H1 (cell line): ENCODE measurements around the gene EPHA6. TPM values are rescaled to one million over a fixed set of nuclear protein-coding genes. Genes with fewer than 3 reads are reported as not detected.

Experiments
- CTCF ChIA-PET: fragments of 300-600 bp; sonication (Branson Sonifier 250); formaldehyde crosslinking; loops from one replicate; lab custom pipeline; 2021; ENCODE audit not compliant: partially characterized antibody; lab: Charles Lee
- POLR2A ChIA-PET: fragments of 300-600 bp; sonication (Branson Sonifier 250); formaldehyde crosslinking; loops from one replicate; lab custom pipeline; 2021; ENCODE audit warnings: inconsistent platforms; ENCODE audit not compliant: partially characterized antibody; lab: Charles Lee
- DNase-seq, 2 experiments: peaks; one replicate each; pipeline versions ENCODE4 v3.0.0 to v3.0.0-alpha.2; 2010 to 2022; ENCODE audit warnings: low spot score in 2 of 2, low read depth in 1 of 2, mixed read lengths in 1 of 2
- FAIRE-seq: peaks from 2 replicates; lab custom pipeline; 2011; peaks lifted over from hg19 to GRCh38; lab: Jason Lieb, UNC
- H2AFZ ChIP-seq: 2 replicates; pipeline ENCODE4 v1.8.1; 2012; ENCODE audit warnings: low read length, inconsistent platforms
- H2AK5ac ChIP-seq: 2 replicates; pipeline ENCODE4 v1.6.1; 2013; ENCODE audit warnings: low read depth, low read length
- H2BK120ac ChIP-seq: replicated peaks from 2 replicates; pipeline ENCODE3; 2013; ENCODE audit warnings: low read depth, low read length, inconsistent platforms
- H2BK12ac ChIP-seq: 2 replicates; pipeline ENCODE4 v1.6.1; 2013; ENCODE audit warnings: low read depth, low read length
- H2BK15ac ChIP-seq: 2 replicates; pipeline ENCODE4 v1.6.1; 2013; ENCODE audit warnings: low read length
- H2BK20ac ChIP-seq: 2 replicates; pipeline ENCODE4 v1.6.1; 2013; ENCODE audit warnings: low read length
- H2BK5ac ChIP-seq: 2 replicates; pipeline ENCODE4 v1.6.1; 2013; ENCODE audit warnings: low read depth, low read length
- H3K14ac ChIP-seq: 2 replicates; pipeline ENCODE4 v1.6.1; 2013; ENCODE audit warnings: inconsistent platforms; ENCODE audit not compliant: insufficient read length
- H3K18ac ChIP-seq: 2 replicates; pipeline ENCODE4 v1.6.1; 2013; ENCODE audit warnings: low read length; ENCODE audit errors: extremely low read depth
- H3K23ac ChIP-seq: 2 replicates; pipeline ENCODE4 v1.6.1; 2013; ENCODE audit warnings: inconsistent platforms; ENCODE audit not compliant: insufficient read length
- H3K23me2 ChIP-seq: 2 replicates; pipeline ENCODE4 v1.6.1; 2013; ENCODE audit warnings: low read depth, low read length
- H3K27ac ChIP-seq: 2 replicates; pipeline ENCODE4 v1.6.1; 2011; ENCODE audit warnings: low read depth, low read length, inconsistent platforms
- H3K27me3 ChIP-seq, 4 experiments: replicated peaks in 1 of 4; 1 replicate in 1 of 4; 2 replicates in 3 of 4; pipeline versions ENCODE4 v1.6.1 to v1.8.1; 2011 to 2013; ENCODE audit warnings: low read length in 3 of 4, mild to moderate bottlenecking in 3 of 4, inconsistent platforms in 2 of 4, mixed read lengths in 2 of 4, moderate library complexity in 1 of 4; ENCODE audit not compliant: control insufficient read depth in 3 of 4, insufficient read depth in 3 of 4; ENCODE audit errors: extremely low read depth in 1 of 4
- H3K36me3 ChIP-seq, 4 experiments: 2 replicates each; pipeline versions ENCODE4 v1.6.1 to v1.8.1; 2011 to 2013; ENCODE audit warnings: mild to moderate bottlenecking in 4 of 4, low read length in 3 of 4, moderate library complexity in 2 of 4, control low read depth in 1 of 4, inconsistent platforms in 1 of 4; ENCODE audit not compliant: insufficient read depth in 4 of 4, control insufficient read depth in 2 of 4
- H3K4ac ChIP-seq: replicated peaks from 2 replicates; pipeline ENCODE3; 2013; ENCODE audit warnings: low read length, low read depth, mixed read lengths, inconsistent platforms; ENCODE audit not compliant: insufficient read length
- H3K4me1 ChIP-seq, 4 experiments: replicated peaks in 1 of 4; 1 replicate in 1 of 4; 2 replicates in 3 of 4; pipeline versions ENCODE4 v1.6.1 to v1.8.1; 2011 to 2013; ENCODE audit warnings: low read length in 3 of 4, inconsistent platforms in 2 of 4, mixed read lengths in 1 of 4; ENCODE audit not compliant: insufficient read depth in 4 of 4, control insufficient read depth in 3 of 4
- H3K4me2 ChIP-seq, 2 experiments: 2 replicates each; pipeline versions ENCODE4 v1.6.1 to v1.8.1; 2011 to 2013; ENCODE audit warnings: low read depth in 2 of 2, low read length in 2 of 2, control low read depth in 1 of 2, inconsistent platforms in 1 of 2, mild to moderate bottlenecking in 1 of 2; ENCODE audit not compliant: insufficient read depth in 1 of 2
- H3K4me3 ChIP-seq, 4 experiments: fragments of 200-600, 300-600 bp in 1 of 4; sonication (generic), shearing (Covaris generic), sonication (Bioruptor Twin) in 1 of 4; 2 replicates each; pipeline versions ENCODE4 v1.5.1 to v1.8.1; 2011 to 2016; ENCODE audit warnings: low read length in 4 of 4, low read depth in 3 of 4, control low read depth in 2 of 4, inconsistent platforms in 2 of 4, mild to moderate bottlenecking in 2 of 4, mixed read lengths in 1 of 4, moderate library complexity in 1 of 4; ENCODE audit not compliant: insufficient read depth in 2 of 4; ENCODE audit errors: extremely low read depth in 1 of 4
- H3K56ac ChIP-seq: replicated peaks from 2 replicates; pipeline ENCODE3; 2013; ENCODE audit warnings: low read depth, mild to moderate bottlenecking, mixed read lengths, low read length, inconsistent platforms; ENCODE audit not compliant: insufficient read length
- H3K79me1 ChIP-seq: 2 replicates; pipeline ENCODE4 v1.6.1; 2013; ENCODE audit warnings: low read depth, low read length, control low read depth
- H3K79me2 ChIP-seq, 2 experiments: 2 replicates each; pipeline versions ENCODE4 v1.6.1 to v1.8.1; 2012 to 2013; ENCODE audit warnings: low read length in 2 of 2, mild to moderate bottlenecking in 2 of 2, inconsistent platforms in 1 of 2; ENCODE audit not compliant: insufficient read depth in 2 of 2, control insufficient read depth in 1 of 2
- H3K9ac ChIP-seq, 4 experiments: replicated peaks in 1 of 4; 1 replicate in 1 of 4; 2 replicates in 3 of 4; pipeline versions ENCODE4 v1.6.1 to v1.8.1; 2011 to 2013; ENCODE audit warnings: low read depth in 3 of 4, low read length in 3 of 4, control low read depth in 2 of 4, mild to moderate bottlenecking in 2 of 4, moderate library complexity in 2 of 4, inconsistent platforms in 1 of 4; ENCODE audit errors: extremely low read depth in 1 of 4
- H3K9me3 ChIP-seq, 2 experiments: 2 replicates each; pipeline versions ENCODE4 v1.6.1 to v1.8.1; 2012 to 2013; ENCODE audit warnings: mild to moderate bottlenecking in 2 of 2, moderate library complexity in 2 of 2, control low read depth in 1 of 2, inconsistent platforms in 1 of 2, low read depth in 1 of 2, low read length in 1 of 2, mixed read lengths in 1 of 2; ENCODE audit not compliant: insufficient read depth in 2 of 2
- H4K20me1 ChIP-seq, 2 experiments: replicated peaks in 1 of 2; 2 replicates each; pipeline versions ENCODE3 to v1.8.1; 2011 to 2013; ENCODE audit warnings: inconsistent platforms in 2 of 2, low read length in 2 of 2, mild to moderate bottlenecking in 1 of 2; ENCODE audit not compliant: insufficient read depth in 2 of 2, control insufficient read depth in 1 of 2
- H4K5ac ChIP-seq: 2 replicates; pipeline ENCODE4 v1.6.1; 2013; ENCODE audit warnings: low read length, low read depth, mixed read lengths, inconsistent platforms; ENCODE audit not compliant: insufficient read length
- H4K8ac ChIP-seq: 2 replicates; pipeline ENCODE4 v1.8.0; 2013; ENCODE audit warnings: mild to moderate bottlenecking, moderate library complexity, low read length, inconsistent platforms; ENCODE audit not compliant: insufficient read depth; ENCODE audit errors: extremely low read depth
- H4K91ac ChIP-seq: replicated peaks from 2 replicates; pipeline ENCODE3; 2013; ENCODE audit warnings: low read length, mixed read lengths, inconsistent platforms; ENCODE audit not compliant: insufficient read length
- BACH1 ChIP-seq: IDR thresholded peaks from 2 replicates; pipeline ENCODE4 v1.6.1; 2012; ENCODE audit warnings: low read length, improper control_type of control experiment
- CBX5 ChIP-seq: fragments of 300-800, 300-1000 bp; sonication (generic); IDR thresholded peaks from 2 replicates; pipeline ENCODE4 v1.7.1; 2016; ENCODE audit warnings: antibody characterized with exemption, low read length, low read depth
- E2F6 ChIP-seq: IDR thresholded peaks from 2 replicates; pipeline ENCODE4 v1.6.1; 2012; ENCODE audit warnings: inconsistent platforms
- SP1 ChIP-seq: IDR thresholded peaks from 2 replicates; pipeline ENCODE4 v1.6.1; 2011; ENCODE audit warnings: low read depth, low read length
- WGBS, 2 experiments: shearing (Covaris generic) in 1 of 2; methylation state at CpG; one replicate each; pipeline versions ENCODE4 v1.1.6 to v1.1.7; 2013 to 2015; ENCODE audit warnings: low lambda C conversion rate in 2 of 2, mixed read lengths in 2 of 2, inconsistent platforms in 1 of 2, low coverage in 1 of 2, missing lambda C conversion rate in 1 of 2; ENCODE audit not compliant: insufficient replicate concordance in 2 of 2, insufficient coverage in 1 of 2, insufficient read length in 1 of 2; ENCODE audit errors: extremely low coverage in 1 of 2, missing lambda C conversion rate in 1 of 2; 5-methylcytosine and 5-hydroxymethylcytosine counted together
- polyA plus RNA-seq, 7 experiments: library from polyadenylated mRNA; depleted of rRNA in 3 of 7; stranded (reverse) in 5 of 7; unstranded in 2 of 7; fragments of >200 nt in 5 of 7; fragments of 200-250 nt in 2 of 7; gene quantifications; 1 replicate in 5 of 7; 2 replicates in 1 of 7; 4 replicates in 1 of 7; pipeline versions ENCODE4 v1.2.1 to v1.2.3, GENCODE V29; 2011 to 2013; ENCODE audit warnings: missing spikeins in 2 of 7, mixed read lengths in 2 of 7
- total RNA-seq: library from RNA; stranded (reverse); fragmentation: NEBNext Ultra II Directional; extraction: Animal tissue kit (Norgen Biotek cat#: 25700); gene quantifications from 2 replicates; pipeline ENCODE4 v1.2.1, GENCODE V29; 2021

Gene EPHA6
- total and polyA plus RNA-seq, 2 of the 8 experiments (the other 6 are each of a cell fraction or from before 2014, with no cell fraction given): 0.83 to 3.2 TPM

DNA sequence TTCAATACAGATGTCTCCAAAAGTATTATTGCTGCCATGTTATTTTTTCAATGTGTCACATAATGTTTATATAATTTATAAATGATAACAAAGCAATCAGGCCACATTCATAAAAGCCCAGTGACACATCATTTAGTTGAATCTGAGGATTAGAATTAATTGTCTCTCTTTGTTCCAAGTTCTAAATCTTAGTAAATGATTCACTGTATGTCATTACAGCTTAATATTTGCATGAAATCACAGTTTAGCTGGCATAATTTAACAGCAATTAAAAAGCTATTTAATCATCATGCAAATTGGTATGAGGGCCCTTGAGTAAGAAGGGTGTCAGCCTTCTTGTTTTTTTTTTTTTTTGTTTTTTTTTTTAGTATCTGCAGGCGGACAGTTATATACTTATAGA, 427.0 kb downstream of the EPHA6 start:
- no peaks in the 10 kb centered on the region for H3K79me2 ChIP-seq
- ChIA-PET CTCF (interaction anchor here (0.6 to 1.5 kb wide), 3 partner anchors 27 to 102 kb away, joined by 3 to 5 read pairs (median 3); no protein-coding TSS in a partner anchor), POLR2A (no interaction called here)
- no peak overlapping the region for H3K9ac ChIP-seq
- H3K56ac ChIP-seq: no peak overlapping the region
- H2BK20ac ChIP-seq: no peak overlapping the region
- H2BK15ac ChIP-seq: no peak overlapping the region
- no peak overlapping the region for H3K4me3 ChIP-seq
- no peaks in the 10 kb centered on the region for H3K27me3 ChIP-seq
- H3K79me1 ChIP-seq: no peaks in the 10 kb centered on the region
- H3K23ac ChIP-seq: no peak overlapping the region
- FAIRE-seq: no peak
- no peak overlapping the region for H4K91ac ChIP-seq
- H4K20me1 ChIP-seq: no peaks in the 10 kb centered on the region
- no peak overlapping the region for H3K27ac ChIP-seq
- no peak overlapping the region for H2BK5ac ChIP-seq
- WGBS, 2 experiments: 93% methylated on average over 1 of the region's 1 CpG; no CpG with 5 or more reads in 1 of the 2 experiments
- H3K36me3 ChIP-seq: no peaks in the 10 kb centered on the region
- no peaks in the 10 kb centered on the region for H3K23me2 ChIP-seq
- H3K4me2 ChIP-seq: no peak overlapping the region
- H2BK12ac ChIP-seq: no peak overlapping the region
- no peak for DNase-seq
- no peak overlapping the region for H4K5ac ChIP-seq
- no peak overlapping the region for H2AK5ac ChIP-seq
- H4K8ac ChIP-seq: no peak overlapping the region
- no peak overlapping the region for H3K14ac ChIP-seq
- no peak overlapping the region for H2BK120ac ChIP-seq
- no peak overlapping the region for H3K4ac ChIP-seq
- no peak overlapping the region for H3K18ac ChIP-seq
- no peak for TF ChIP-seq BACH1
- no peak for TF ChIP-seq E2F6
- no peak for TF ChIP-seq SP1
- no peak for TF ChIP-seq CBX5
- TF ChIP-seq, all 59 proteins: peak for 0
- H3K9me3 ChIP-seq: no peaks in the 10 kb centered on the region
- H3K4me1 ChIP-seq: no peaks in the 10 kb centered on the region
- H2AFZ ChIP-seq: no peak overlapping the region
